IMR-90 (cell line): ENCODE measurements around the gene ZNF561. TPM values are rescaled to one million over a fixed set of nuclear protein-coding genes. Genes with fewer than 3 reads are reported as not detected.

Source experiments
- ATAC-seq: fragments of 200-7000 bp; cut with Tn5 transposase; 2 replicates; pipeline ENCODE4 v1.9.1; 2020; ENCODE audit warnings: low read depth, mild to moderate bottlenecking, moderate library complexity
- BruUV-seq: library from RNA; stranded (reverse); fragments of 400-500 nt; replicated peaks from 2 replicates; lab custom pipeline; 2021; lab: Mats Ljungman, UMichigan
- CTCF ChIA-PET: fragments of 300-600 bp; formaldehyde crosslinking; extraction: SDS; loops from one replicate; lab custom pipeline; 2021; ENCODE audit warnings: antibody characterized with exemption; lab: Yijun Ruan, JAX
- POLR2A ChIA-PET: fragments of 300-600 bp; sonication (Branson Sonifier 250); formaldehyde crosslinking; loops from one replicate; lab custom pipeline; 2022; ENCODE audit warnings: antibody characterized with exemption; ENCODE audit not compliant: unreplicated experiment; lab: Charles Lee
- DNase-seq: peaks from one replicate; pipeline ENCODE4 v3.0.0; 2013
- H2AFZ ChIP-seq: replicated peaks from 2 replicates; pipeline ENCODE3; 2013; ENCODE audit warnings: low read length, mild to moderate bottlenecking; ENCODE audit not compliant: poor library complexity
- H2AK5ac ChIP-seq: 2 replicates; pipeline ENCODE4 v1.6.1; 2013; ENCODE audit warnings: low read depth, low read length, inconsistent platforms
- H2AK9ac ChIP-seq: replicated peaks from 2 replicates; pipeline ENCODE3; 2013; ENCODE audit warnings: mild to moderate bottlenecking, low read depth, low read length, moderate library complexity; ENCODE audit not compliant: poor library complexity
- H2BK120ac ChIP-seq: 2 replicates; pipeline ENCODE4 v1.6.1; 2013; ENCODE audit warnings: low read depth, low read length, inconsistent platforms
- H2BK15ac ChIP-seq: 3 replicates; pipeline ENCODE4 v1.6.1; 2013; ENCODE audit warnings: low read depth, low read length, inconsistent platforms
- H2BK20ac ChIP-seq: 2 replicates; pipeline ENCODE4 v1.6.1; 2013; ENCODE audit warnings: low read depth, mild to moderate bottlenecking, inconsistent platforms, low read length, moderate library complexity
- H2BK5ac ChIP-seq: 2 replicates; pipeline ENCODE4 v1.6.1; 2013; ENCODE audit warnings: mild to moderate bottlenecking, low read depth, low read length, inconsistent platforms; ENCODE audit not compliant: poor library complexity, severe bottlenecking
- H3K14ac ChIP-seq: replicated peaks from 2 replicates; pipeline ENCODE4 v1.6.1; 2013; ENCODE audit warnings: low read depth, low read length, inconsistent platforms
- H3K18ac ChIP-seq: 2 replicates; pipeline ENCODE4 v1.6.1; 2013; ENCODE audit warnings: low read depth, low read length, control low read depth
- H3K23ac ChIP-seq: 2 replicates; pipeline ENCODE4 v1.6.1; 2013; ENCODE audit warnings: low read depth, low read length, inconsistent platforms
- H3K27ac ChIP-seq: 2 replicates; pipeline ENCODE4 v1.5.1; 2013; ENCODE audit warnings: mild to moderate bottlenecking, control low read depth, low read length; ENCODE audit not compliant: insufficient read depth
- H3K27me3 ChIP-seq: 2 replicates; pipeline ENCODE4 v1.6.1; 2013; ENCODE audit warnings: low read length; ENCODE audit not compliant: control insufficient read depth, insufficient read depth
- H3K36me3 ChIP-seq: 2 replicates; pipeline ENCODE4 v1.6.1; 2013; ENCODE audit warnings: low read length, mixed read lengths; ENCODE audit not compliant: control insufficient read depth, insufficient read depth
- H3K4ac ChIP-seq: 2 replicates; pipeline ENCODE4 v1.6.1; 2013; ENCODE audit warnings: low read depth, low read length, inconsistent platforms
- H3K4me1 ChIP-seq: 2 replicates; pipeline ENCODE4 v1.6.1; 2013; ENCODE audit warnings: low read length, mixed read lengths; ENCODE audit not compliant: control insufficient read depth, insufficient read depth
- H3K4me2 ChIP-seq: 2 replicates; pipeline ENCODE4 v1.6.1; 2013; ENCODE audit warnings: low read depth, mild to moderate bottlenecking, control low read depth, low read length, moderate library complexity
- H3K4me3 ChIP-seq: 2 replicates; pipeline ENCODE4 v1.5.1; 2013; ENCODE audit warnings: low read depth, mild to moderate bottlenecking, control low read depth, low read length, moderate library complexity; ENCODE audit not compliant: insufficient read depth
- H3K56ac ChIP-seq: 2 replicates; pipeline ENCODE4 v1.6.1; 2013; ENCODE audit warnings: low read length, inconsistent platforms; ENCODE audit not compliant: insufficient read depth; ENCODE audit errors: extremely low read depth
- H3K79me1 ChIP-seq, 2 experiments: 2 replicates each; pipeline ENCODE4 v1.6.1; 2013; ENCODE audit warnings: low read length in 2 of 2, inconsistent platforms in 1 of 2, low read depth in 1 of 2
- H3K9ac ChIP-seq: 2 replicates; pipeline ENCODE4 v1.6.1; 2013; ENCODE audit warnings: low read depth, low read length, control low read depth
- H3K9me1 ChIP-seq: 2 replicates; pipeline ENCODE4 v1.6.1; 2013; ENCODE audit warnings: low read length, inconsistent platforms; ENCODE audit not compliant: insufficient read depth
- H3K9me3 ChIP-seq: 2 replicates; pipeline ENCODE4 v1.6.1; 2013; ENCODE audit warnings: low read length; ENCODE audit not compliant: control insufficient read depth, insufficient read depth
- H4K20me1 ChIP-seq: 2 replicates; pipeline ENCODE4 v1.6.1; 2013; ENCODE audit warnings: low read length, inconsistent platforms; ENCODE audit not compliant: insufficient read depth
- H4K5ac ChIP-seq: 2 replicates; pipeline ENCODE4 v1.6.1; 2013; ENCODE audit warnings: mild to moderate bottlenecking, low read depth, low read length, control low read depth
- H4K8ac ChIP-seq, 2 experiments: 2 replicates each; pipeline ENCODE4 v1.6.1; 2013; ENCODE audit warnings: low read depth in 2 of 2, low read length in 2 of 2, control low read depth in 1 of 2, inconsistent platforms in 1 of 2
- H4K91ac ChIP-seq: 2 replicates; pipeline ENCODE4 v1.6.1; 2013; ENCODE audit warnings: low read depth, low read length, inconsistent platforms; ENCODE audit not compliant: insufficient read depth
- CHD1 ChIP-seq: IDR thresholded peaks from 2 replicates; pipeline ENCODE4 v1.6.1; 2012; ENCODE audit warnings: low read depth, low read length, improper control_type of control experiment
- MXI1 ChIP-seq: IDR thresholded peaks from 2 replicates; pipeline ENCODE4 v1.6.1; 2012; ENCODE audit warnings: low read depth, mild to moderate bottlenecking, low read length, moderate library complexity, borderline replicate concordance
- WGBS, 2 experiments: methylation state at CpG; one replicate each; pipeline versions ENCODE4 v1.1.5 to v1.1.7; 2013; ENCODE audit warnings: missing lambda C conversion rate in 2 of 2; ENCODE audit not compliant: insufficient read length in 1 of 2; ENCODE audit errors: extremely low coverage in 2 of 2; 5-methylcytosine and 5-hydroxymethylcytosine counted together
- dilution Hi-C: fragments of 300-500 bp; cut with HindIII; formaldehyde crosslinking; loops from one replicate; pipeline ENCODE4 v1.14.3; 2018; ENCODE audit warnings: low sequenced_read_pairs; ENCODE audit not compliant: unreplicated experiment
- in situ Hi-C: fragments of 300-500 bp; cut with MboI; formaldehyde crosslinking; loops from 3 replicates; pipeline ENCODE4 v1.14.3; 2019; ENCODE audit warnings: low sequenced_read_pairs, inconsistent platforms, mixed read lengths
- intact Hi-C: fragments of 100-400 bp; cut with micrococcal nuclease; formaldehyde crosslinking; loops from 2 replicates; pipeline ENCODE4 v1.10.0; 2022
- polyA plus RNA-seq, 3 experiments: library from polyadenylated mRNA; depleted of rRNA; stranded (reverse); fragments of >200 nt; gene quantifications; 2 replicates each; pipeline ENCODE4 v1.2.3, GENCODE V29; 2012; ENCODE audit warnings: low replicate concordance in 1 of 3
- total RNA-seq: library from RNA; depleted of rRNA; stranded (reverse); fragments of >200 nt; gene quantifications from 2 replicates; pipeline ENCODE4 v1.2.3, GENCODE V29; 2012
- TF ChIP-seq, protein P1 (sequence below): fragments of 150-350 bp; IDR thresholded peaks from 2 replicates; pipeline ENCODE4 v1.6.1; 2016; ENCODE audit warnings: low read depth, mild to moderate bottlenecking, low read length, moderate library complexity, borderline replicate concordance

The ZNF561 gene
- total and polyA plus RNA-seq, 2 of the 4 experiments (the other 2 are of a cell fraction) = 22.5 to 38.9 TPM

GRCh38 chr19:9566729-9567128 lies 54.3 kb downstream of the ZNF561 start:
- H3K4me1 ChIP-seq = no peaks in the 10 kb centered on the region
- H2BK20ac ChIP-seq = no peak overlapping the region
- peaks cover 5 to 28% of the 10 kb centered on the region in 2 experiments; a peak in 3 of 4 replicates for H3K79me1 ChIP-seq
- no peak for TF ChIP-seq CHD1
- no peak for TF ChIP-seq MXI1
- TF ChIP-seq, protein P1, sequence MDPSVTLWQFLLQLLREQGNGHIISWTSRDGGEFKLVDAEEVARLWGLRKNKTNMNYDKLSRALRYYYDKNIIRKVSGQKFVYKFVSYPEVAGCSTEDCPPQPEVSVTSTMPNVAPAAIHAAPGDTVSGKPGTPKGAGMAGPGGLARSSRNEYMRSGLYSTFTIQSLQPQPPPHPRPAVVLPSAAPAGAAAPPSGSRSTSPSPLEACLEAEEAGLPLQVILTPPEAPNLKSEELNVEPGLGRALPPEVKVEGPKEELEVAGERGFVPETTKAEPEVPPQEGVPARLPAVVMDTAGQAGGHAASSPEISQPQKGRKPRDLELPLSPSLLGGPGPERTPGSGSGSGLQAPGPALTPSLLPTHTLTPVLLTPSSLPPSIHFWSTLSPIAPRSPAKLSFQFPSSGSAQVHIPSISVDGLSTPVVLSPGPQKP = no peak
- ChIA-PET CTCF (no interaction called here), POLR2A (no interaction called here)
- H3K9ac ChIP-seq = no peak overlapping the region
- no peak overlapping the region for H2BK15ac ChIP-seq
- no peak overlapping the region for H3K4me3 ChIP-seq
- ATAC-seq (no peak), DNase-seq (no peak)
- no peak overlapping the region for H2AFZ ChIP-seq
- no peak overlapping the region for H2BK5ac ChIP-seq
- no TSS peak for BruUV-seq
- no peak overlapping the region for H3K4ac ChIP-seq
- intact Hi-C loops = no loop called here
- no peak overlapping the region for H3K23ac ChIP-seq
- H3K36me3 ChIP-seq = peaks cover 50% of the 10 kb centered on the region
- no peak overlapping the region for H3K4me2 ChIP-seq
- H2BK120ac ChIP-seq = no peak overlapping the region
- H3K27me3 ChIP-seq = no peaks in the 10 kb centered on the region
- H4K8ac ChIP-seq = no peak overlapping the region
- H4K20me1 ChIP-seq = peaks cover 7% of the 10 kb centered on the region
- dilution Hi-C loops = no loop called here
- no peak overlapping the region for H2AK5ac ChIP-seq
- H3K9me1 ChIP-seq = no peaks in the 10 kb centered on the region
- in situ Hi-C loops = no loop called here
- no peak overlapping the region for H2AK9ac ChIP-seq
- no peak overlapping the region for H4K5ac ChIP-seq
- H3K56ac ChIP-seq = no peak overlapping the region
- no peak overlapping the region for H3K27ac ChIP-seq
- no peak overlapping the region for H4K91ac ChIP-seq
- peaks cover 83% of the 10 kb centered on the region for H3K9me3 ChIP-seq
- no peak overlapping the region for H3K18ac ChIP-seq
- H3K14ac ChIP-seq = no peak overlapping the region
- WGBS, 2 experiments = no CpG with 5 or more reads among the region's 1 CpG
